Measurements from ENCODE around the gene LYPLAL1. TPM values are rescaled to one million over a fixed set of nuclear protein-coding genes. Genes with fewer than 3 reads are reported as not detected.

Gene LYPLAL1
- total RNA-seq, 1 donor from 2014 or later: 35.3 TPM

DNA sequence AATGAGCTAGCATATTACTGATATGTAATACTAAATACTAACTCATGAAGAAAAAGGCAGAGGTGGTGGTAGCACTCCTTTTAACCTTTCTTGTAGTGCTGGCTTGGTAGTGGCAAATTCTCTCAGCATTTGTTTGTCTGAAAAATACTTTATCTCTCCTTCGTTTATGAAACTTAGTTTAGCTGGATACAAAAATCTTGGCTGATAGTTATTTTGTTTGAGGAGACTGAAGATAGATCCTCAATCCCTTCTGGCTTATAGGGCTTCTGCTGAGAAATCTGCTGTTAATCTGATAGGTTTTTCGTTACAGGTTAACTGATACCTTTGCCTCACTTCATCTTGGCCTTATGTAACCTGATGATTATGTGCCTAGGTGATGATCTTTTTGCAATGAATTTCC, 87.8 kb downstream of the LYPLAL1 start:
- TF ChIP-seq, protein P1, sequence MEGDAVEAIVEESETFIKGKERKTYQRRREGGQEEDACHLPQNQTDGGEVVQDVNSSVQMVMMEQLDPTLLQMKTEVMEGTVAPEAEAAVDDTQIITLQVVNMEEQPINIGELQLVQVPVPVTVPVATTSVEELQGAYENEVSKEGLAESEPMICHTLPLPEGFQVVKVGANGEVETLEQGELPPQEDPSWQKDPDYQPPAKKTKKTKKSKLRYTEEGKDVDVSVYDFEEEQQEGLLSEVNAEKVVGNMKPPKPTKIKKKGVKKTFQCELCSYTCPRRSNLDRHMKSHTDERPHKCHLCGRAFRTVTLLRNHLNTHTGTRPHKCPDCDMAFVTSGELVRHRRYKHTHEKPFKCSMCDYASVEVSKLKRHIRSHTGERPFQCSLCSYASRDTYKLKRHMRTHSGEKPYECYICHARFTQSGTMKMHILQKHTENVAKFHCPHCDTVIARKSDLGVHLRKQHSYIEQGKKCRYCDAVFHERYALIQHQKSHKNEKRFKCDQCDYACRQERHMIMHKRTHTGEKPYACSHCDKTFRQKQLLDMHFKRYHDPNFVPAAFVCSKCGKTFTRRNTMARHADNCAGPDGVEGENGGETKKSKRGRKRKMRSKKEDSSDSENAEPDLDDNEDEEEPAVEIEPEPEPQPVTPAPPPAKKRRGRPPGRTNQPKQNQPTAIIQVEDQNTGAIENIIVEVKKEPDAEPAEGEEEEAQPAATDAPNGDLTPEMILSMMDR (IDR thresholded peaks at IDR 0.05; ENCODE audit: unreplicated experiment): no peak
- Mint-ChIP-seq H3K9me3 (peaks cover 53% of the 10 kb centered on the region), H3K36me3 (peaks cover 19% of the 10 kb centered on the region), H3K27ac (no peak overlapping the region), H3K4me1 (peaks cover 3% of the 10 kb centered on the region), H3K4me3 (no peak overlapping the region), H3K27me3 (ENCODE audit: low read depth) (no peaks in the 10 kb centered on the region)
- DNase-seq (ENCODE audit: low spot score in 2 of 2, unreplicated experiment in 2 of 2): no peak
